Gastroesophageal sphincter (tissue), 3 donors: ENCODE results near the gene TBRG4.

Source experiments
- EP300 ChIP-seq: sonication (generic); formaldehyde crosslinking; IDR thresholded peaks from one replicate; pipeline ENCODE4 v1.6.1; 2017; ENCODE audit warnings: antibody characterized with exemption, mild to moderate bottlenecking
- POLR2A ChIP-seq, 2 donors: fragments of 450-650 bp; IDR thresholded peaks; one replicate each; pipeline ENCODE4 v1.6.1; 2017; ENCODE audit warnings: antibody characterized with exemption in 2 of 2, mild to moderate bottlenecking in 2 of 2, moderate library complexity in 1 of 2
- TF ChIP-seq, protein P1 (sequence below), 4 experiments: fragments of 200-600 bp in 2 of 4; fragments of 450-650 bp in 2 of 4; sonication (generic) in 1 of 4; IDR thresholded peaks; one replicate each; pipeline ENCODE4 v1.5.1; 2017 to 2019; ENCODE audit warnings: antibody characterized with exemption in 4 of 4, mild to moderate bottlenecking in 2 of 4, moderate library complexity in 2 of 4

DNA sequence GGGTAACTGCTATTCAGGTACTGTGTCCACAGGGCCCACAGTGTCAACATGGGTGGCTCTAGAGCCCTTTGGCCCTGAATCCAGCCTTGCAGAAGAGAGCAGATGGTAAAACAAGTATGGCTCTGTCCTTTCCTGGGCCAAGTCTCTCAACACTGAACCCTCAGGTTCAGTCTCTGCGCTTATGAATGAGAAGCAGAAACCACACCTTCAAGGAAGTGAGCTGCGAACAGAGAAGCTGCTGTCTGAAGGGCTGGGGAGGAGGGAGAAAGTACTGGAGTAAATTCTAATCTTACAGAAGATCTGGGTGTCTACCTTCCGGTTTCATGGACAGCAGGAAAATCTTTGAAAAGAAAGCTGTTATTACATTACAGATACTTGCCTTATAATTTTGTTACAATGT is 4.1 kb downstream of the TBRG4 start:
- TF ChIP-seq, protein P1, sequence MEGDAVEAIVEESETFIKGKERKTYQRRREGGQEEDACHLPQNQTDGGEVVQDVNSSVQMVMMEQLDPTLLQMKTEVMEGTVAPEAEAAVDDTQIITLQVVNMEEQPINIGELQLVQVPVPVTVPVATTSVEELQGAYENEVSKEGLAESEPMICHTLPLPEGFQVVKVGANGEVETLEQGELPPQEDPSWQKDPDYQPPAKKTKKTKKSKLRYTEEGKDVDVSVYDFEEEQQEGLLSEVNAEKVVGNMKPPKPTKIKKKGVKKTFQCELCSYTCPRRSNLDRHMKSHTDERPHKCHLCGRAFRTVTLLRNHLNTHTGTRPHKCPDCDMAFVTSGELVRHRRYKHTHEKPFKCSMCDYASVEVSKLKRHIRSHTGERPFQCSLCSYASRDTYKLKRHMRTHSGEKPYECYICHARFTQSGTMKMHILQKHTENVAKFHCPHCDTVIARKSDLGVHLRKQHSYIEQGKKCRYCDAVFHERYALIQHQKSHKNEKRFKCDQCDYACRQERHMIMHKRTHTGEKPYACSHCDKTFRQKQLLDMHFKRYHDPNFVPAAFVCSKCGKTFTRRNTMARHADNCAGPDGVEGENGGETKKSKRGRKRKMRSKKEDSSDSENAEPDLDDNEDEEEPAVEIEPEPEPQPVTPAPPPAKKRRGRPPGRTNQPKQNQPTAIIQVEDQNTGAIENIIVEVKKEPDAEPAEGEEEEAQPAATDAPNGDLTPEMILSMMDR (IDR thresholded peaks at IDR 0.05), result no peak
- TF ChIP-seq EP300 (no peak), POLR2A (IDR thresholded peaks at IDR 0.05) (no peak)
